GM12865 (cell line): ENCODE measurements around the gene NRGN.

Experiments
- DNase-seq: peaks from one replicate; pipeline ENCODE4 v3.0.0; 2010; ENCODE audit warnings: low read depth
- H3K4me3 ChIP-seq: 2 replicates; pipeline ENCODE4 v1.5.1; 2011; ENCODE audit warnings: mild to moderate bottlenecking, low read depth, low read length, control low read depth
- CTCF ChIP-seq: IDR thresholded peaks from 2 replicates; pipeline ENCODE4 v1.5.1; 2011; ENCODE audit warnings: low read length, control low read depth, low read depth, inconsistent platforms; ENCODE audit not compliant: insufficient read depth; ENCODE audit errors: missing control alignments

The NRGN gene

GRCh38 chr11:124717421-124717785, 22.3 kb upstream of the NRGN start:
- TF ChIP-seq CTCF: no peak
- peak; percentile 37 for DNase-seq
- no peak overlapping the region for H3K4me3 ChIP-seq

GRCh38 chr11:124717786-124718651, 21.7 kb upstream of the NRGN start:
- H3K4me3 ChIP-seq: peak overlapping the region; percentile 22
- DNase-seq: no peak
- TF ChIP-seq CTCF: no peak

GRCh38 chr11:124718801-124719200, 20.9 kb upstream of the NRGN start:
- TF ChIP-seq CTCF: no peak
- no peak overlapping the region for H3K4me3 ChIP-seq
- DNase-seq: no peak

GRCh38 chr11:124719534-124719933, 20.2 kb upstream of the NRGN start:
- H3K4me3 ChIP-seq: no peak overlapping the region
- DNase-seq: no peak
- TF ChIP-seq CTCF: no peak

GRCh38 chr11:124722176-124722575, 17.6 kb upstream of the NRGN start:
- no peak overlapping the region for H3K4me3 ChIP-seq
- TF ChIP-seq CTCF: no peak
- no peak for DNase-seq

GRCh38 chr11:124724979-124725718, 14.6 kb upstream of the NRGN start:
- no peak overlapping the region for H3K4me3 ChIP-seq
- DNase-seq: no peak
- TF ChIP-seq CTCF: no peak
